ENCODE results near the gene EEF2KMT. TPM values are rescaled to one million over a fixed set of nuclear protein-coding genes. Genes with fewer than 3 reads are reported as not detected.
"Not testable (repeated sequence)": the region's sequence is repeated elsewhere in the genome, so short reads cannot be mapped to it uniquely, and the experiment has no call there.

EEF2KMT gene
- total RNA-seq, 4 donors from 2014 or later, result 4.5 to 7.2 (median 6.5) TPM

- DNase-seq, result peak; percentile 41
- intact Hi-C loops (cut with DNase I; ENCODE audit: low total_unique reads), result no loop called here
- TF ChIP-seq EP300 (IDR thresholded peaks at IDR 0.05; ENCODE audit: low read depth) (no peak), CTCF (IDR thresholded peaks at IDR 0.05) (peak; percentile 20 to 44 (median 37))
- Histone ChIP-seq H3K27me3 (no peaks in the 10 kb centered on the region), H3K36me3 (no peaks in the 10 kb centered on the region), H3K27ac (no peak overlapping the region), H3K4me3 (no peak overlapping the region), H3K4me1 (no peaks in the 10 kb centered on the region), H3K9me3 (no peaks in the 10 kb centered on the region)
- in situ Hi-C loops (cut with MboI; ENCODE audit: low pct_ligation_motif_present in 1 of 4, low pct_unique_long_range_greater_than_20kb in 1 of 4, low sequenced_read_pairs in 3 of 4), result no loop called here
- WGBS, 2 donors (ENCODE audit: low coverage in 1 of 2), result 17% methylated on average over 11 of the region's 11 CpGs; no CpG with 5 or more reads in 1 of the 2 donors
Observed at GRCh38 chr16:5056352-5056751, 41.2 kb downstream of the EEF2KMT start.

- TF ChIP-seq POLR2AphosphoS5 (IDR thresholded peaks at IDR 0.05) (no peak), CTCF (IDR thresholded peaks at IDR 0.05) (no peak), EP300 (IDR thresholded peaks at IDR 0.05; ENCODE audit: low read depth) (no peak), POLR2A (IDR thresholded peaks at IDR 0.05) (no peak)
- in situ Hi-C loops (cut with MboI; ENCODE audit: low pct_ligation_motif_present in 1 of 4, low pct_unique_long_range_greater_than_20kb in 1 of 4, low sequenced_read_pairs in 3 of 4) (no loop called here), intact Hi-C loops (cut with DNase I; ENCODE audit: low total_unique reads) (no loop called here)
- Histone ChIP-seq H3K27ac (no peak overlapping the region), H3K36me3 (no peaks in the 10 kb centered on the region), H3K4me1 (no peaks in the 10 kb centered on the region), H3K4me3 (no peak overlapping the region), H3K27me3 (no peaks in the 10 kb centered on the region), H3K9me3 (no peaks in the 10 kb centered on the region)
- WGBS, 2 donors (ENCODE audit: low coverage in 1 of 2), result 86 to 88% methylated on average over 5 to 16 of the region's 16 CpGs
- no peak for DNase-seq
Observed at GRCh38 chr16:5054876-5055865, 42.4 kb downstream of the EEF2KMT start.

DNA sequence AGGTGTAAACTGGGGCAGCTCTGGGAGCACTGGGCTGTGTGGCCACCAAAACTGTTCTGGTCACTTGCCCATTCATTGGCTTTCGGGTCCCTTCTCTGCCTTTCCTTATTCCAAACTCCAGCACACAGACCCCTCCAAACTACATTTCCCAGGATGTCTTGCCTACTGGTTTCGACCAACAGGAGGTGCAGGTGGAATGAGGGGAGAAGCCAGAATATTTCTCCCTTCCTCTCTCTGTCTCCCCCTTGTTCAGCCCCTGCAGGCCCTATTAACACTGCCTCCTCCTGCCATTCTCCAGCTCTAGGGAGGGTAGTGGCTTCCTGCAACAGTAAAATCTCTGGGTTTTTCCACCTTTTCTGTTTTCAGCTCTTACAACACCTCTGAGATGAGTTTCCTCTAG is 50.7 kb downstream of the EEF2KMT start:
- in situ Hi-C loops (cut with MboI; ENCODE audit: low pct_ligation_motif_present in 1 of 4, low pct_unique_long_range_greater_than_20kb in 1 of 4, low sequenced_read_pairs in 3 of 4), result no loop called here
- no peak overlapping the region for H3K4me3 ChIP-seq
- intact Hi-C loops (cut with DNase I; ENCODE audit: low total_unique reads), result no loop called here
- TF ChIP-seq CTCF (IDR thresholded peaks at IDR 0.05) (no peak), POLR2A (IDR thresholded peaks at IDR 0.05) (no peak), EP300 (IDR thresholded peaks at IDR 0.05; ENCODE audit: low read depth) (no peak), POLR2AphosphoS5 (IDR thresholded peaks at IDR 0.05) (no peak)
- no peaks in the 10 kb centered on the region for H3K36me3 ChIP-seq
- no peak overlapping the region for H3K27ac ChIP-seq
- no peaks in the 10 kb centered on the region for H3K27me3 ChIP-seq
- 76 to 100% methylated on average over 1 to 2 of the region's 2 CpGs for WGBS, 2 donors (ENCODE audit: low coverage in 1 of 2)
- H3K9me3 ChIP-seq, result no peaks in the 10 kb centered on the region
- DNase-seq, result no peak
- no peaks in the 10 kb centered on the region for H3K4me1 ChIP-seq

DNA sequence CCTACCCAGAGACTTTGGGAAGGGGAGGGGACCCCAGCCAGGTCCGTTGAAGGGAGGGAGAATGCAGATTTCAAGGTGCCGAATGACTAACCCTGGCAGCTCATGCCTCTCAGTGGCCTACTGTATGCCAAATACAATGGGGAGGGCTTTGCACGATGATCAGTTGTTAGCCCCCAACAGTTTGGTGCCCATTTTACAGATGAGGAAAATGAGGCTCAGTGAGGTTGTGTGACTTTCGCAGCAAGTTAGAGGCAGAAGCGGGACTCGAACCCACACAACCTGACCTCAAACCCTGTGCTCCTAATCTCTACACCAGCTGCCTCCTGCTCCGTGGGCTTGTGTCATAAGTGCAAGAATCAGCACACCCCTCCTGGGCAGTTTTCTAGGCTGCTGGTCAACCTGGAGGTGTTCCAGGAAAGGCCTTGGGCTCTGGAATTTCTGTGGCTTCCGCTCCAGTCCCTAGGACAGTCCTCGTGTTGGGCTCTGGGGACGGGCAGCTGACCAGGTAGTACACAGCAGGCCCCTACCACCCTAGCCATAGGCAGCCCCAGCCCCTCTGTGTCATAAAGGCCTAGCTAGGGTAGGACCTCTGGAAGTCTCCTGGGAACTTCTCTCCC is 52.0 kb downstream of the EEF2KMT start:
- no peaks in the 10 kb centered on the region for H3K4me1 ChIP-seq
- no peaks in the 10 kb centered on the region for H3K36me3 ChIP-seq
- H3K9me3 ChIP-seq, result no peaks in the 10 kb centered on the region
- no peak overlapping the region for H3K4me3 ChIP-seq
- TF ChIP-seq POLR2A (IDR thresholded peaks at IDR 0.05) (no peak), CTCF (IDR thresholded peaks at IDR 0.05) (no peak), POLR2AphosphoS5 (IDR thresholded peaks at IDR 0.05) (no peak), EP300 (IDR thresholded peaks at IDR 0.05; ENCODE audit: low read depth) (no peak)
- 80 to 90% methylated on average over 1 to 10 of the region's 10 CpGs for WGBS, 2 donors (ENCODE audit: low coverage in 1 of 2)
- H3K27ac ChIP-seq, result no peak overlapping the region
- DNase-seq, result no peak
- in situ Hi-C loops (cut with MboI; ENCODE audit: low pct_ligation_motif_present in 1 of 4, low pct_unique_long_range_greater_than_20kb in 1 of 4, low sequenced_read_pairs in 3 of 4), result no loop called here
- intact Hi-C loops (cut with DNase I; ENCODE audit: low total_unique reads), result no loop called here
- no peaks in the 10 kb centered on the region for H3K27me3 ChIP-seq

- H3K27me3 ChIP-seq; H3K4me3 ChIP-seq; H3K9me3 ChIP-seq; in situ Hi-C loops (cut with MboI; ENCODE audit: low pct_ligation_motif_present in 1 of 4, low pct_unique_long_range_greater_than_20kb in 1 of 4, low sequenced_read_pairs in 3 of 4); H3K36me3 ChIP-seq; H3K27ac ChIP-seq; DNase-seq; H3K4me1 ChIP-seq: not testable (repeated sequence)
- intact Hi-C loops (cut with DNase I; ENCODE audit: low total_unique reads), result loop anchor here (5.0 kb wide), 1 partner anchor 297 kb away; no protein-coding TSS in a partner anchor
- WGBS, 2 donors (ENCODE audit: low coverage in 1 of 2), result 92 to 95% methylated on average over 2 to 11 of the region's 11 CpGs
Observed at GRCh38 chr16:5044581-5044980, 53.0 kb downstream of the EEF2KMT start.

Data from transverse colon (tissue), 4 donors.